GM23248 (cell line): ENCODE results near the gene ADAM12. TPM values are rescaled to one million over a fixed set of nuclear protein-coding genes. Genes with fewer than 3 reads are reported as not detected.

Experiments used
- DNase-seq: peaks from one replicate; pipeline ENCODE4 v3.0.0-alpha.2; 2015
- H2AFZ ChIP-seq: fragments of 200-600 bp; sonication (generic); 2 replicates; pipeline ENCODE4 v1.6.1; 2016; ENCODE audit warnings: antibody characterized with exemption
- H3F3A ChIP-seq: fragments of 200-600 bp; sonication (generic); 2 replicates; pipeline ENCODE4 v1.6.1; 2016; ENCODE audit warnings: mild to moderate bottlenecking, antibody characterized with exemption, mixed run types; ENCODE audit not compliant: insufficient read depth
- H3K27ac ChIP-seq: fragments of 200-600 bp; sonication (generic); 2 replicates; pipeline ENCODE4 v1.5.1; 2016; ENCODE audit warnings: mild to moderate bottlenecking
- H3K27me3 ChIP-seq: fragments of 200-600 bp; sonication (generic); replicated peaks from 2 replicates; pipeline ENCODE4 v1.6.1; 2016; ENCODE audit warnings: mild to moderate bottlenecking; ENCODE audit not compliant: insufficient read depth
- H3K36me3 ChIP-seq: fragments of 200-600 bp; sonication (generic); 2 replicates; pipeline ENCODE4 v1.6.1; 2016; ENCODE audit warnings: low read depth, mild to moderate bottlenecking
- H3K4me1 ChIP-seq: fragments of 200-600 bp; sonication (generic); 2 replicates; pipeline ENCODE4 v1.6.1; 2016; ENCODE audit warnings: mild to moderate bottlenecking; ENCODE audit not compliant: insufficient read depth
- H3K4me2 ChIP-seq: fragments of 200-600 bp; sonication (generic); one replicate; pipeline ENCODE4 v1.6.1; 2016; ENCODE audit warnings: mild to moderate bottlenecking; ENCODE audit not compliant: unreplicated experiment
- H3K4me3 ChIP-seq: fragments of 200-600 bp; sonication (generic); 2 replicates; pipeline ENCODE4 v1.5.1; 2016; ENCODE audit warnings: mild to moderate bottlenecking
- H3K79me2 ChIP-seq: fragments of 200-600 bp; sonication (generic); 2 replicates; pipeline ENCODE4 v1.6.1; 2016; ENCODE audit warnings: mild to moderate bottlenecking; ENCODE audit not compliant: insufficient read depth
- H3K9ac ChIP-seq: fragments of 200-600 bp; sonication (generic); 2 replicates; pipeline ENCODE4 v1.6.1; 2016; ENCODE audit warnings: mild to moderate bottlenecking
- H3K9me2 ChIP-seq: fragments of 200-600 bp; sonication (generic); 2 replicates; pipeline ENCODE4 v1.6.1; 2016; ENCODE audit warnings: mixed run types, mild to moderate bottlenecking, moderate library complexity; ENCODE audit not compliant: insufficient read depth
- H3K9me3 ChIP-seq: fragments of 200-600 bp; sonication (generic); one replicate; pipeline ENCODE4 v1.6.1; 2017; ENCODE audit warnings: low read depth
- H4K20me1 ChIP-seq: fragments of 200-600 bp; sonication (generic); 2 replicates; pipeline ENCODE4 v1.6.0; 2016; ENCODE audit not compliant: insufficient read depth
- EZH2 ChIP-seq: fragments of 200-600 bp; sonication (generic); IDR thresholded peaks from 2 replicates; pipeline ENCODE4 v1.6.1; 2018; ENCODE audit warnings: antibody characterized with exemption, mild to moderate bottlenecking; ENCODE audit not compliant: insufficient read depth, poor library complexity, severe bottlenecking
- EZH2phosphoT487 ChIP-seq: fragments of 200-600 bp; sonication (generic); IDR thresholded peaks from 2 replicates; pipeline ENCODE4 v1.6.1; 2018; ENCODE audit warnings: antibody characterized with exemption, moderate library complexity, mild to moderate bottlenecking, low read depth; ENCODE audit not compliant: insufficient read depth
- WGBS, 2 experiments: methylation state at CpG; one replicate each; pipeline ENCODE4 v1.1.6; 2015 to 2017; ENCODE audit warnings: low lambda C conversion rate in 2 of 2, low coverage in 1 of 2; ENCODE audit errors: missing lambda C conversion rate in 2 of 2; 5-methylcytosine and 5-hydroxymethylcytosine counted together
- in situ Hi-C: fragments of 300-500 bp; cut with MboI; formaldehyde crosslinking; loops from 2 replicates; pipeline ENCODE4 v1.15.0; 2020
- polyA plus RNA-seq: library from polyadenylated mRNA; unstranded; fragments of >200 nt; fragmentation: Nextera tagmentation; extraction: Ambion mirVana; gene quantifications from 2 replicates; pipeline ENCODE4 v1.2.1, GENCODE V29; 2016
- total RNA-seq: library from RNA; depleted of rRNA; stranded (reverse); fragments of >200 nt; shearing (Covaris generic); gene quantifications from 2 replicates; pipeline ENCODE4 v1.2.3, GENCODE V29; 2014

ADAM12 gene
- total and polyA plus RNA-seq, 2 experiments from 2014 or later = 58.4 to 127 TPM

- in situ Hi-C loops = no loop called here
- Histone ChIP-seq H3F3A (peaks cover 47% of the 10 kb centered on the region), H3K4me1 (peaks cover 38% of the 10 kb centered on the region), H3K27ac (no peak overlapping the region), H3K36me3 (no peaks in the 10 kb centered on the region), H3K27me3 (no peaks in the 10 kb centered on the region), H3K4me2 (no peak overlapping the region), H3K79me2 (no peaks in the 10 kb centered on the region), H4K20me1 (no peaks in the 10 kb centered on the region), H3K9me3 (no peaks in the 10 kb centered on the region), H3K4me3 (no peak overlapping the region), H2AFZ (no peak overlapping the region), H3K9me2 (no peaks in the 10 kb centered on the region), H3K9ac (no peak overlapping the region)
- no peak for DNase-seq
- 97 to 98% methylated on average over 2 of the region's 2 CpGs for WGBS, 2 experiments
- TF ChIP-seq EZH2phosphoT487 = no peak
- no peak for TF ChIP-seq EZH2
These were observed 6.7 kb upstream of the ADAM12 start for GRCh38 chr10:126394948-126395347.

GRCh38 chr10:126393076-126393475 is 4.8 kb upstream of the ADAM12 start:
- in situ Hi-C loops = no loop called here
- Histone ChIP-seq H3F3A (peaks cover 38% of the 10 kb centered on the region), H3K4me3 (no peak overlapping the region), H3K27ac (no peak overlapping the region), H3K79me2 (no peaks in the 10 kb centered on the region), H3K36me3 (no peaks in the 10 kb centered on the region), H3K27me3 (no peaks in the 10 kb centered on the region), H3K9me2 (no peaks in the 10 kb centered on the region), H4K20me1 (no peaks in the 10 kb centered on the region), H2AFZ (no peak overlapping the region), H3K9ac (no peak overlapping the region), H3K4me2 (no peak overlapping the region), H3K9me3 (no peaks in the 10 kb centered on the region), H3K4me1 (peaks cover 26% of the 10 kb centered on the region)
- TF ChIP-seq EZH2phosphoT487 = no peak
- TF ChIP-seq EZH2 = no peak
- no peak for DNase-seq
- WGBS, 2 experiments = 92 to 93% methylated on average over 4 of the region's 4 CpGs

- Histone ChIP-seq H3F3A (peaks cover 33% of the 10 kb centered on the region), H3K4me1 (peaks cover 21% of the 10 kb centered on the region), H3K36me3 (no peaks in the 10 kb centered on the region), H3K4me3 (no peak overlapping the region), H3K9me2 (no peaks in the 10 kb centered on the region), H4K20me1 (no peaks in the 10 kb centered on the region), H3K79me2 (peaks cover 2% of the 10 kb centered on the region), H3K27me3 (no peaks in the 10 kb centered on the region), H3K4me2 (no peak overlapping the region), H3K9ac (no peak overlapping the region), H3K9me3 (no peaks in the 10 kb centered on the region), H3K27ac (no peak overlapping the region), H2AFZ (no peak overlapping the region)
- 92 to 96% methylated on average over 8 of the region's 8 CpGs for WGBS, 2 experiments
- DNase-seq = no peak
- TF ChIP-seq EZH2 (no peak), EZH2phosphoT487 (no peak)
- in situ Hi-C loops = no loop called here
These were observed 4.2 kb upstream of the ADAM12 start for GRCh38 chr10:126392469-126392868.

GRCh38 chr10:126392068-126392467 is 3.8 kb upstream of the ADAM12 start:
- TF ChIP-seq EZH2phosphoT487 (no peak), EZH2 (no peak)
- Histone ChIP-seq H3K9me3 (no peaks in the 10 kb centered on the region), H3K9ac (no peak overlapping the region), H3K27ac (no peak overlapping the region), H3K4me2 (no peak overlapping the region), H3K36me3 (no peaks in the 10 kb centered on the region), H3K27me3 (no peaks in the 10 kb centered on the region), H2AFZ (no peak overlapping the region), H3F3A (peaks cover 29% of the 10 kb centered on the region), H3K9me2 (no peaks in the 10 kb centered on the region), H3K4me3 (no peak overlapping the region), H3K4me1 (peaks cover 17% of the 10 kb centered on the region), H3K79me2 (peaks cover 6% of the 10 kb centered on the region), H4K20me1 (no peaks in the 10 kb centered on the region)
- whole genome bisulfite sequencing, 2 experiments = 88% methylated on average over 6 of the region's 6 CpGs
- in situ Hi-C loops = no loop called here
- DNase-seq = no peak

GRCh38 chr10:126391192-126391885 is 3.1 kb upstream of the ADAM12 start:
- H3K4me2 ChIP-seq = peak overlapping the region; percentile 21
- H3K27me3 ChIP-seq = no peaks in the 10 kb centered on the region
- H3K4me3 ChIP-seq = no peak overlapping the region
- TF ChIP-seq EZH2 (no peak), EZH2phosphoT487 (no peak)
- H3K9ac ChIP-seq = peak overlapping the region; percentile 45
- H3K27ac ChIP-seq = peak overlapping the region; percentile 57
- peaks cover 11% of the 10 kb centered on the region for H3K79me2 ChIP-seq
- in situ Hi-C loops = no loop called here
- H3K36me3 ChIP-seq = no peaks in the 10 kb centered on the region
- peaks cover 28% of the 10 kb centered on the region for H3F3A ChIP-seq
- H3K4me1 ChIP-seq = peaks cover 16% of the 10 kb centered on the region
- H3K9me3 ChIP-seq = no peaks in the 10 kb centered on the region
- peak; percentile 64 for DNase-seq
- peak overlapping the region; percentile 78 for H2AFZ ChIP-seq
- H3K9me2 ChIP-seq = no peaks in the 10 kb centered on the region
- WGBS, 2 experiments = 21 to 22% methylated on average over 9 of the region's 9 CpGs
- no peaks in the 10 kb centered on the region for H4K20me1 ChIP-seq
